Measurements from ENCODE around the gene PHLDB3.

DNA sequence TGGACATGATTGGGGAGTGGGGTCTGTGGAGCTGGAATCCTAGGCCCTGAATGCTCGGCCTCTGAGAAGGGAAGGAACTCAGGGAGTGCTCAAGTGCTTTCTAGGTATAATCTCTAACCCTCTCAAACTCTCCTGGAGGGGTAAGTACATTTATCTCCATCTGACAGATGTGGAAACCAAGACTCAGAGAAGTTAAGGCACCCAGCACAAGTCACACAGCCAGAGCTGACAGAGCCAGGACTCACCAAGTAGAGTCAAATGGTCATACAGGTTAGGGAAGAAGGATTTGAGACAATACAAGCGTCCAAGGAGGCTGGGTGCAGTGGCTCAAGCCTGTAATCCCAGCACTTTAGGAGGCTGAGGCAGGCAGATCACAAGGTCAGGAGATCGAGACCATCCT is 26.2 kb downstream of the PHLDB3 start:
- TF ChIP-seq TAF1 (CRISPR knock-in tag; IDR thresholded peaks at IDR 0.05) (no peak), CEBPB (IDR thresholded peaks at IDR 0.05; ENCODE audit: borderline replicate concordance, low read depth, low read length) (no peak), NCOA2 (CRISPR knock-in tag; IDR thresholded peaks at IDR 0.05) (no peak), U2AF2 (IDR thresholded peaks at IDR 0.05; ENCODE audit: low read depth, low read length) (no peak), NR2F1 (CRISPR knock-in tag; IDR thresholded peaks at IDR 0.05) (no peak), FOXK2 (IDR thresholded peaks at IDR 0.05) (no peak), NR2C2 (CRISPR knock-in tag; IDR thresholded peaks at IDR 0.05; ENCODE audit: borderline replicate concordance) (no peak), IRF2 (CRISPR knock-in tag; IDR thresholded peaks at IDR 0.05) (no peak), PITX1 (CRISPR knock-in tag; IDR thresholded peaks at IDR 0.05) (no peak), EP300 (IDR thresholded peaks at IDR 0.05; ENCODE audit: low read depth in 2 of 2, low read length in 2 of 2) (no peak), EP300 (CRISPR knock-in tag; IDR thresholded peaks at IDR 0.05; ENCODE audit: borderline replicate concordance) (no peak), POLR2AphosphoS2 (IDR thresholded peaks at IDR 0.05; ENCODE audit: low read depth, low read length) (no peak)
- TF ChIP-seq, protein P1, sequence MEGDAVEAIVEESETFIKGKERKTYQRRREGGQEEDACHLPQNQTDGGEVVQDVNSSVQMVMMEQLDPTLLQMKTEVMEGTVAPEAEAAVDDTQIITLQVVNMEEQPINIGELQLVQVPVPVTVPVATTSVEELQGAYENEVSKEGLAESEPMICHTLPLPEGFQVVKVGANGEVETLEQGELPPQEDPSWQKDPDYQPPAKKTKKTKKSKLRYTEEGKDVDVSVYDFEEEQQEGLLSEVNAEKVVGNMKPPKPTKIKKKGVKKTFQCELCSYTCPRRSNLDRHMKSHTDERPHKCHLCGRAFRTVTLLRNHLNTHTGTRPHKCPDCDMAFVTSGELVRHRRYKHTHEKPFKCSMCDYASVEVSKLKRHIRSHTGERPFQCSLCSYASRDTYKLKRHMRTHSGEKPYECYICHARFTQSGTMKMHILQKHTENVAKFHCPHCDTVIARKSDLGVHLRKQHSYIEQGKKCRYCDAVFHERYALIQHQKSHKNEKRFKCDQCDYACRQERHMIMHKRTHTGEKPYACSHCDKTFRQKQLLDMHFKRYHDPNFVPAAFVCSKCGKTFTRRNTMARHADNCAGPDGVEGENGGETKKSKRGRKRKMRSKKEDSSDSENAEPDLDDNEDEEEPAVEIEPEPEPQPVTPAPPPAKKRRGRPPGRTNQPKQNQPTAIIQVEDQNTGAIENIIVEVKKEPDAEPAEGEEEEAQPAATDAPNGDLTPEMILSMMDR (CRISPR knock-in tag; IDR thresholded peaks at IDR 0.05) = no peak
